ENCODE results near the gene AARS2.
A peak's percentile ranks its signal among the peaks of the same experiment; 100 is the strongest.

AARS2 gene

DNA sequence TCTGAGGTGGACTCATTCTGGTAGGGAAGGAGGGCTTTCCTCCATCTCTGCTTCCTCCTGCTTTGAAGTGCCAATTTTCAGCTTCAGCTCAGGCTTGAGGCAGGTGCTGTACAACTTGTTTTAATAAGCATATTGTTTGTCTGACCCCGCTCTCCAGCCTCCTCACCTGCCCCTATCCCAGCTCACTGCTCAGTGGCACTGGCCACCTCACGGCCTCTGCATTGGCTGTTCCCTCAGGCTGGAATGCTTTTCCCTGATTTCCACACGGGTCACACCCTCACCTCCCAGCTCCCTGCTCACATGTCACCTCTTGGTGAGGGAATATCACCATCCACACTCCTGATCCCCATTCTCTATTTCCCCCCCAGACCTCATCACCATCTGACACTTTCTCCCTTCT is 14.3 kb downstream of the AARS2 start:
- DNase-seq = no peak

DNA sequence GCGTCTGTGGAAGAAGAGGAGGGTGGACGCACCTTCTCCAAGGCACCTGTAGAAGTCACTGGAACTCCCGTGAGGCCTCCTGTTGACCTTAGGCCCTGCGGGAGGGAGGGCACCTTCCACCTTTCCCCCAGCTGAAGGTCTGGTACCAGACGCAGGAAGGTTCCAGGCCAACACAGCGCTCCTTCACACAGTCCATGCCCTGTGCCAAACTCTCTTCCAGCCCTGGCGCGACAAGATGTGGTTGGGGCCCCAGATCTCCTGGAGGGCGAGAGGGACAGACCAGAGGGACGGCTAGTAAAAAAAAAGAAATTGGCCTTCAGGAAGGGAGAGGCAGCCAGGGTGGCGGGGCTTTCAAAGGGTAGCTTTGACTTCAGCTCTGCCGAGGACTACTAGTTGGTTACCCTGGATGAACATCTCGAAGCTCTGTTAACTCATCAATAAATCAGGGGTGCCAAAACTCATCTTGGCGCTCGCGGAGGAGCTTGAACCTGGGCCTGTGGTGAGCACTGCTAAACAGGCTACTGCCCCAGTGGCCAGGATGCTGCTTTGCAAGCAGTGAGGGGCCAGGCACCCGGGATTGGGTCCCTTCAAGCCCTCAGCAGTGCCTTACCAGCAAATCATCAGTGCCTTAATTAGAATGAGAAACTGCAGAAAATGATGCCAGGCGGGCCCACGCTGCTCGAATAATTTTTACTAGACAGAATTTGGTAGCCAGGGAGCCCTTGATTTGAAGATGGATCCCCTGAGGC is 14.9 kb downstream of the AARS2 start:
- no peak for DNase-seq

DNA sequence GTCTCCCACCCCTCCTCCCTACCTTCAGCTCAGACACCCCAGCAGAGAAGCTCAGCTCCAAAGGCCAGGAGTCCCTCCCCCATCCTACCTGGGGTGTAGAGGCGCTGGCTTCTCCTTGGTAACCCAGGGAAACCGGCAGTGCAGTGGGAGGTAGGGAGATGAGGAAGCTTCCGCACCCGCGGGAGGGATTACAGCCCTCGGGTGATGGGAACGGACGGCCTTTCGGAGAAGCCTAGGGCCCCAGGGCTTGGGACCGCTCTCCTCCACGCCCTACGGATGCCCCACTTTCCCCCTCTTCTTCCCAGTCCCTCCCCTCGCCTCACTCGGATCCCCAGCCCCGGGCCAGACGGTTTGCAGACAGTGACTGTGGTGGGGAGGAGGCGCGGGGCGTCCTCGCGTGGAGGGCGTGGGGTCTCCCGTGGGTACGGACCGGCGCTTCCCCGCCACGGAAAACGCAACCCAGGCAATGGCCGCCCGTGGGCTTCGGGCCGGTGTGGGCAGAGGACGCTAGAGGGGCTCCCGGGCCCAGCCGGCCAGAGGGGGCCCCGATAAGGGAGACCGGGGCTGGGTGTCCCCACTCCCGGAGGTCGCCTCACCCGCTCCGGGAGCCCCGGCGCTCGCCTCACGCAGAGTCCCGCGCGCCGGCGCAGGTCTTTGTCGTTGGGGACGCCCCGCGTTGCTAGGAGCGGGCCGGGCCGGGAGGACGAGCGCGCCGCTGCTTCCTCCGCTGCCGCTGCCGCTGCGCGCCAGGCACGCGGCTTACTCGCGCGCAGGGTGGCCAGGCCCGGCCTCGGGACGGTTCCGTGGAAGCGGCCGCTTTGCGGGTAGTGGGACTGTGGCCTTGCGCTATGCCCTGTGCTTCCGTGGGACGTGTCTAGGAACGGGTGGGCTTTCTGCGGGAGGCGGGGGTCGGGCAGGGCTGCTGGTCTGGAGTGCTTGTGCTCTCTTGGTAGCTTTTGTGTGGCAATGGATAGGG is 15.8 kb downstream of the AARS2 start:
- peak; percentile 40 for DNase-seq

DNA sequence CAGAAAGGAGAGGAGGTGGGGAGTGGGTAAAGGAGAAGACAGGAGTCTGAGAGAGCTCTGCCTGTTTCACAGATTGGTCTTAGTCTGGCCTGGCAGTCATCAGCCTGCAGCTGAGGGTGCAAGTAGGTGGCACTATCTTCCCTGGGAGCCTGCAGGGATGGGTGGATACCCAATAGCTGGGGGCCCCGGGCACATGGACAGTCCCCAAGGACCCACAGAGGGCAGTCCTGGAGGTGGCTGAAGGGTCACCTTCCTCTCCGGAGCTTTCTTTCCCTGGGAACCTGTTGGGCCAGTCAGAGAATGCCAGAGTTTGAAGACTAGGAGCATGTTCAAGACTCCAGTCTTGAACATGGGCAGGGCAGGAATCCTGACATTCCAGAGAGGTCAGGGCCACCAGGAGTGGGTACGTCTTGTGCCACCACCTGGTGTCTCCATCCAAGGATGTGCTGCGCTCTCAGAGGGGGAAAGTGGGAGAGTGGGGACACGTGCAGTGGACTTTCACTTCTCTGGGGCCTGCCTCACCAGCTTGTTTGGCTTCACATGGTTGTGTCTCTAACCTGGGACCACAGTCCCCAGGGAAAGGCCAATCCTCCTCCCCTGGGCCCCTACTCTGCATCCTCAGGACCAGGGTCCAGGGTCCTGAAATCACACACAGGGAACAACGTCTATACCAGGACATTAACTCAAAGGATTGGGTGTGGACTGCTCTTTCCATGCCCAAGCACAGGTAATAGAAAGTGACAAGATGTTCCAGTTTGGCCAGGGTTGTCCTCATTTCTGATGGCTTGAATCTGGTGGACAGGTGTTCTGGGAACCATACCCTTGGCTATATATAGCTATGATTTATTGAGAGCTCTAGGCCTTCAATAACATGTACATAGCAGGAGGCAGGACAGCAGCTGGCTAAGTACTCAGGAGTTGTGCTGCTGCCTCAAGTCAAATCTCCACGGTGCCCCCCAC is 18.0 kb downstream of the AARS2 start:
- no peak for DNase-seq

DNA sequence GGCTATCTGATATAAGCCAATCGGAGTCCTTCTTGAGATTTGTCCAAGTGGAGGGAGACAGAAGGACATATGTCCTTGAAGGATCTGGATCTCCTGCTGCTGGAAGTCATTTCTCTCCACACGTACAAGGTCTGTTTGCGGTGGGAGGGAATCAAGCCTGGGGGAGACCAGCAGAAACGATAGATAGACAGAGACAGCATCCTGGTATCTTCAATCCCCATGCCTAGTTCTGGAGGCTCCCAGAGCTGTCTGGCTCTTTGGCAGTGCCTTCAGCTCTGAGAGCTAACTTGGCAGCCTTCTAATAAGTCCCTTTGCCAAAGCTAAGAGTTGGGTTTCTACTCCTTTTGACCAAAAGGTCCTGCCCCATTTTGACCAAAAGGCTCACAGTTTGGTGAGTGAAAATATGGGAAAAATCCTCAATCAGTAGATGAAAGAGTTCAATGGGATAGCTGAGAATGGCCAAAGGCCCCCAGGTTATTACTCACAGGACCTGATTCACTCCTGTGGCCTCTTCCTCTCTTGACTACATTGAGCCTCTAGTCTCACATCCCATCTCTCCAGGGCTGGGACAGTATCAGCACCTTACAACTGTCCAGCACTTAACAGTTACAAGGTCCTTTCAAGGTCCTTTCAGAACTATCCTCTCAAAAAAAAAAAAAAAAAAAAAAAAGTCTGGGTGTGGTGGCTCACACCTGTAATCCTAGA is 20.3 kb downstream of the AARS2 start:
- DNase-seq = no peak

DNA sequence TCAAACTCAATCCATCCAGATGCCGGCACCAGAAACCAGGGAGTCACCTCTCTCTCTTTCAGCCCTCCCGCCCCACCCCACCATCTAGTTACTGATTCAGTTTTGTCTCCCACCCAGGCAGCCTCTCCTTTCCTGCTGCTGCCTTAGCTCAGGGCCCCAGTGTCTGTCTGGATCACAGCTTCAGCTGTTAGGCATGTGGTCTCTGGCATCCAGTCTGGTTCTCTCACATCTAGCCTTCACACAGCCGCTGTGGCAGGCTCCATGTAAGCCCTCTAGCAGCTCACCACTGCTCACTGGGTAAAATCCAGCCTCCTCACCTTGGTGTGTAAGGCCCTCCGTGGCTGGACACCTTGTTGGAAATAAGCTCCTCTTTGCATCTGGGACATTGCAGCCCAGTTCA is 21.3 kb downstream of the AARS2 start:
- DNase-seq = no peak

DNA sequence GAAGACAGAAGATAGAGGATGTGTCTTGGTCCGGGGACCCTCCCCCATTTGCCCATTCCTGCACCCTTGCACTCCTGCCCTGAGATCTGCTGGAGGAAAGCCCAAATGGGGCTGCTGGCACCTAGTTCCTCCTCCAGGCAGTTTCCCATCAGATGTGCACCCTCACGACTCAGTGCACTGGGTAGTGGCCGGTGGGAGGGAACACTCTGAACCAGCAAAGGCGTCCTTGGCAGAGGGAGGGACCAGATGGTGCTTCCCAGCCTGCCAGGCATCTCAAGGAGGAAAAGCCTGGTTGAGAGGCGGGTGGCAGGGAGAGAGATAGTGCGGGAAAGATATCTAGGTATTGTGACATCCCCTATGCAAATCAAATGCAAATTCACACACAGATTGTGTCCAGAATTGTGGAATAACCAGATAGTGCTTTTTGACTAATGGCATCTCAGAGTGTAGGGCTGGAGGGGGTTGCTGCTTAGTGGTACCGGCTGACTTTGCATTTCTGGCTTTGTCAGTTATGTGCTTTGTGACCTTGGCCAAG is 23.4 kb downstream of the AARS2 start:
- no peak for DNase-seq

DNA sequence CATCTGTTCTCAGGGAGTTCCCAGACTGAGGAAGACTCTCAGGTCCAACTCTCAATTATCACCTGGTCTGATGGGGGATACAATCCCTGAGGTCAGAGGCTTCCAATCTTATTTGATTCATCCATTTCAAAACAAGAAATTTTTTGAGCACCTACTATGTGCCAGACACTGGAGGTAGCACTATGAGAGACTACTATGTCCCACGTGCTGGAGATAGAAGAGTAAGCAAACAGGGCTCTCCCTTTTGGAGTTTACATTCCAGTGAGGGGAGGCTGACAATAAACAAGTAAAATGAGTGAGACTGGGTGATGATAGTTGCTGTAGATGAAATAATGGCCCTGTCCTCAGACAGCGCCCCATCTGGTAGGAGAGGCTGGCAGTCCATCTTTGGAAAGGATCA is 26.4 kb downstream of the AARS2 start:
- no peak for DNase-seq

DNA sequence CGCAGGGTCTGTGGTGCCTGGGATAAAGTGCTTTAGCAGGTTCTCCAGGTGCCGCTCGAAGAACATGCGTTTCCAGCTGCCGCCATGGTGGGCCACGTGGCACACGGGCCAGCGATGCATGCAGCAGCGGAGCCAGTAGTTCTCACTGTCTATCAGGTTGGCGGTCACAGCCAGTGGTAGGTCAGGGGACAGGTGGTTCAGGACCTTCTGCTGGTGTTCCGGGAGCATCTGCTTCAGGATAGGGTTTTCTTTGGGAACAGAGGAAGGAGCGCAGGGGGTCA is 26.9 kb downstream of the AARS2 start:
- DNase-seq = no peak

DNA sequence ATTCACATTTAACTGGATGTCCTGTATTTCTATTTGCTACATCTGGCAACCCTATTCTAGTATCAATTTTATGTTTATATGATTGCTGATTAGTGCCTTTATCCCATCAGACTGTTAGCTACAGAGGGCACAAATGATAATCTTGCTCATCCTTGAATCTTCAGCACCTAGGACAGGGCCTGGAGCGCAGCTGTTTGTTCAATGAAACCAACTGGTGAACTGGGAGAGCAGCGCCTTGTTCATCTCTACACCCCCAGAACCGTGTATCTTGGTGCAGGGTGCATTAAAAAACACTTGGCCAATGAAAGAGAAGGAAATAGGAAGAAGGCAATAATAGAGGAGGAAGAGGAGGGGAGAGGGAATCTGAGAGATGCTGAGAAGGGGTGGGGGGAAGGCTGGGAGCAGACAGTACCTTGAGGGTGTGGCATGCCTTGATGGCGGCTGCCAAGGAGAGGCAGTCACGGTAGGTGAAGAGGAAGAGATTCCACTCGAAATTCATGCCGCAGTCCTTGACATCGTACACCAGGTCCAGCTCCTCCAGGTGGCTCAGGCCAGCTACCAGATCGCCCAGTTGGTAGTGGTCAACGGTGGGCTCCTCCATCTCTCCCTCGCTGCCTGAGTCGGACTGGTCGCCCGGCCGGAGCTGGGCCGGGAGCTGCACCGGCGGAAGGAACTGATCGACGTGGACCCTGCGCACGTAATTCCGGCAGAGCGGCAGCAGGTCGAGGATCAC is 27.4 kb downstream of the AARS2 start:
- no peak for DNase-seq

DNA sequence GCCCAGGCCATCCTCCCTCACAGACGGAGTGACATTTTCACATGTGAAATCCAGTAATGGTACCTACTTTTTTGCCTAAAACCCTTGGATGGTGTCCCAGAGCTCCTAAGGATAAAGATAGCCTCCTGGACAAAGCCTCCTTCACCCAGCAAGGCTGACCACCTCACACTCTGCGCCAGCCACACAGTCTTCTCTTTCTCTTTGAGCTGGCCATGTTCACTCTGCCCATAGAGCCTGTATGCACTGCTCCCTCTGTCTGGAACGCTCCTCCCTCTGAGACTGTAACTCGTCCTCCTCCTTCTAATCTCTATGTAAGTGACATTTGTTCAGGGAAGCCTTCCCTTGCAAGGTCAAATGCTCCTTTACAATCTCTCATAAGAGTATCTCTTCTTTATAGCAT is 28.3 kb downstream of the AARS2 start:
- no peak for DNase-seq

DNA sequence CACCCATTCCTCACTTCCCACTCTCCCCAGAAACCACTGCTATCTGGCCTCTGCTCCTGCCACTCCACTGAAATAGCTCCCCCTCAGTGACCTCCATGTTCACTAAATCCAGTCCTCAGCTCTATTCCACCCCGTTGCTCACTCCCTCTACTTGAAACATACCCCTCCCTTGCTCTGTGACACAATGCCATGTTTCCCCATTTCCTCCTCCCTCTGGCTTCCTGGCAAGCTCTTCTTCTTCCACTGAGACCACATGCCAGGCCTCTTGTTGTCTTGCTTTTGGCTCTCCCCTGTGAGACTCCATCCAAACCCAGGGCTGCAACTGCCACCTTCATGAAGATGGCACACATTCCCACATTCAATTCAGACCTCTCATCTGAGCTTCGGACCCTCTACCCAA is 29.0 kb downstream of the AARS2 start:
- DNase-seq = no peak

DNA sequence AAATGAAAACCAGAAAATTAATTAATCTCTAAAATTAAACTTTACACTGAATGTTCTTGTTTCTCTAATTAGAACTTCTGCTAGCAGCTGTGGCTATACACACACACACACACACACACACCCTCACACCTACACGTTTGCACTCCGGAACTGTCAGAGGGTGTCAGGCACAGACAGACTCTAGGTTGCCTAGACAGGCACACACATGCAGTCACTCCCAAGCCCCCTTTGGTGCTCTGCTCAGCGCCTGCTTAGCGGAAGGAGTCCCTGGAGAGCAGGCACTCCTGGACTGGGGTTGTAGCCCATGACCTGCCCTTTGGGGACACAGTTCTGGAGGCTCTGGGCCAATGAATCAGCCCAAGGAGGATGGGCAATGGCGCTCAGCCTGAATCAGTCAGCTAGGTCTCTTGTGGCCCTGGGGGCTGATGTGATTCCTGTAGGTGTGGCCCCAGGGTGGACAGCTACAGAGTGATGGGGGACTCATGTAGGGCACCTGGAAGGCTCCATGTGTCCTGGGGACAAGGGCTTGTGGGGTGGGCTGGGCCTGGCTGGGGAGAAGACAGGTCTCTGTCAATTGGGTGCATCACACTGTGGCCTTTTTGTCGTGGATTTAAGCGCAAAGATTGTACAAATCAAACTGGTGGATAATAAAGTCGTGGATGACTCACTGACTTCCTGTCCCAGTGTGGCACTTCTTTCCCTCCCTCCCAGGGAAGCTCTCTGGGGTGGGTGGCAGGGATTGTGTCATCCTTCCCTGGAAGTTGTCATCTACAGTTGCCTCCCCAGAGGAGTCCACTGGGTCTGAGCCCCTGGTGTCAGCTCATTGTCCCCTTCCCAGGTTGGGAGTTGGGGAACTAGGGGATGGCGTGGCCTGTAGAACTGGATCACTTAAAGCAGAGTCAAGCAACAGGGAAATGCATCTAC is 34.1 kb downstream of the AARS2 start:
- no peak for DNase-seq

DNA sequence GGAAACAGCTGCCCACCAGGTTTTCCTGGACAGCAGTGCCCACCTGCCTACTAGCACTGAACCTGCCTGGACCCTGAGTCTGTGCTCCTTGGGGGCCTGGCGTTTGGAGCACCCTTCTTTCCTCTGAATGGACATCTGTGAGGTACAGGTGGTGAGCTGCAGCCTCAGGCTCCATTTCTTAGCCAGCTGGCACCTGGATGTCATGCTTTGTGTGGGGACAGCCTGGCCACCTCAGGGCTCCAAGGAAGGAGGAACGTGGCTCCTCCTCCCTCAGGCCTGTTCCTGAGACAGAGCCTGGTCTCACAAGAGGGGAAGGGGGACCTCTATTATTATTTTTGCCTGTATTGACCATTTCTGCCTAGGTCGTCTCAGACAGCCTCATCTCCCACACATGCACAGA is 34.8 kb downstream of the AARS2 start:
- no peak for DNase-seq

DNA sequence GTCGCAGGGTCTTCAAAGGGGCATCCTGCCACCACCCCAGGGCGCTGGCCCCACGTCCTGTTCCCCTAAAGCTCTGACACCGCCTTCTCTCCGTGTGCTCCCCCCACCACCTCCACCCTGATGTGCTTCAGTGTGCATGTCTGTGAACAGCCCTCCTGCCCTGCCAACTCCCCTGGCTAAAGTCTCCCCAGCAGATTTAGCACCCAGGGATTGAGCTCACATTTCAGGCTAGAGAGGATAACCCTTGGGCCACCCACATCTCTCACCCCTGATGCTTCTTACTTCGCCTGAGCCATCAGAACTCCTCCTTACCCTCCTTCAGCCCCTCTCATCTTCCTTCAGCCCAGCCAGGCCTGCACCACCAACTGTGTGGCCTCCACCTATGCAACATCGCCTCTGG is 35.4 kb downstream of the AARS2 start:
- DNase-seq = no peak

DNA sequence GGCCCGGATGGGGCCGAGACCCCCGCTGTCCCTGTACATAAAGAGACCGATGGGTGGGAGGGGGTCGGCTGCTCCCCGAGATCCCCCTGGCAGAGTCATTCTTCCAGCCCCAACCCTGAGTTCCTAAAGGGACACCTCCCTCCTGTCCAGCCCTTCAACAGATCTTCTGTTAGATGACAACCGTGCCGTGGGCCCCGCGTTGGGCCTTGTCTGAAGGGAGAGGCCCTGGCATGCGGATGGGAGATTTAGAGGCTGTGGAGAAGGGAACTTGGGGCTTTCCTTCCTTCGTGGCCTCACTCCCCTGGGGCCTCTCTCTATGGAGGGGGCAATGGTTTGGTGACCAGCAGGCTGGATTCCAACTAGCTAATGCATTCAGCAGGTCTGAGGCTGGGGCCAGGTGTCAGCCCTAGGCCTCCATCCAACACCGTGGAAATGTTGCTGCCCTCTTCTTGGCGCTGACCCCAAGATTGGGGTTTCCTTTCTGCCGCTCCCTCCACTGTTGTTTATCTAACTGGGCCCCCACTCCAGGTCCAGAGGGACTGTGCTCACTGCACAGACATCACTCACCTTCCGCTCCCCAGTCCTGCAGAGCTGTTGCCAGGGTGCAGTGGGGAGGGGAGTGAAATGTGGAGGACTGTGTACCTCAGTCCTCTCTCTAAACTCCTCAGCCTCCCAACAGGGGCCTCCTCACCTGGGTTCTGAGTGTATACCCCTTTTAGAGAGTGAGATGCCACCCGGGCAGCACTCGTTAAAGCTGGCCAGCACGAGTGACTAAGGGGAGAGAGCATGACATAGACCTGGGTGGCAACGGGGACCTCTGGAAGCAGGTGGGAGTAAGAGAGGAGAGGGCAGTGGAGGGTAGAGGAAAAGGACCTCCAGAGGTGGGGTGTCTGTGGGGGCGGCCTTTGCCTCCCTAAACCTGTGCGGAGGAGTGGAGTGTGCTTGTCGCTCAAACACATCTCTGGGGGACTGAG is 36.2 kb downstream of the AARS2 start:
- DNase-seq = no peak

DNA sequence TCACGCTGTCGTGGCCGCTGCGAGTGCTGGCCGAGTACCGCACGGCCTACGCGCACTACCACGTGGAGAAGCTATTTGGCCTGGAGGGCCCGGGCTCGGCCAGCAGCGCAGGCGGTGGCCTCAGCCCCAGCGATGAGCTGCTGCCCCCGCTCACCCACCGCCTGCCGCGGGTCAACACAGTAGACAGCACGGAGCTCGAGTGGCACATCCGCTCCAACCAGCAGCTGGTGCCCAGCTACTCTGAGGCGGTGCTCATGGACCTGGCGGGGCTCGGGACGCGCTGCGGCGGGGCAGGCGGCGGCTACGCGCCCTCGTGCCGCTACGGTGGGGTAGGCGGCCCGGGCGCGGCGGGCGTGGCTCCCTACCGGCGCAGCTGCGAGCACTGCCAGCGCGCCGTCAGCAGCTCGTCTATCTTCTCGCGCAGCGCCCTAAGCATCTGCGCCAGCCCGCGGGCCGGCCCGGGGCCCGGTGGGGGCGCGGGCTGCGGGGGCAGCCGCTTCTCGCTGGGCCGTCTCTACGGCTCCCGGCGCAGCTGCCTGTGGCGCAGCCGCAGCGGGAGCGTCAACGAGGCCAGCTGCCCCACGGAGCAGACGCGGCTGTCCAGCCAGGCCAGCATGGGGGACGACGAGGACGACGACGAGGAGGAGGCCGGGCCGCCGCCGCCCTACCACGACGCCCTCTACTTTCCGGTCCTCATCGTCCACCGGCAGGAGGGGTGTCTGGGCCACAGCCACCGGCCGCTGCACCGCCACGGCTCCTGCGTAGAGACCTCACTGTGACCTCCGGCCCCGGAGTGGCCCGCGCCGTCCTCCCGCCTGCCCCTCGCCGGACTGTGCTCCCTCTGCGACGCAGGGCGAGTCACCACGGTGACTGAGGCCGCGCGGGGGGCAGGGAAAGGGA is 37.1 kb downstream of the AARS2 start:
- no peak for DNase-seq

DNA sequence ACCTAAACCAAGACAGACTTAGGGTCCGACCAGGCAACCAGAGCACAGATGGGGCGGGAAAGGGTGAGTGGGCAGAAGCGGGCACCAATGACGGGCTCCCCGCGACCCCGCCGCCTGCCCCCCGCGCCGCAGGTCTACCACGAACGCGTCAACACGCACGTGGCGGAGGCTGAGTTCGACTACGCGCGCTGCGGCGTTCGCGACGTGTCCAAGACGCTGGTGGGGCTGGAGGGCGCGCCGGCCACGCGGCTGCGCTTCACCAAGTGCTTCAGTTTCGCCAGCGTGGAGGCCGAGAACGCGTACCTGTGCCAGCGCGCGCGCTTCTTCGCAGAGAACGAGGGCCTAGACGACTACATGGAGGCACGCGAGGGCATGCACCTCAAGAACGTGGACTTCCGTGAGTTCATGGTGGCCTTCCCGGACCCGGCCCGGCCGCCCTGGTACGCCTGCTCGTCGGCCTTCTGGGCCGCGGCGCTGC is 37.8 kb downstream of the AARS2 start:
- DNase-seq = no peak
